Mesenchymal stem cell (in vitro differentiated cells and primary cell): ENCODE measurements around the gene DKKL1.

Experiments used
- DNase-seq: peaks from one replicate; pipeline ENCODE4 v3.0.0-alpha.2; 2013
- H2AFZ ChIP-seq: one replicate; pipeline ENCODE4 v1.6.1; 2013; ENCODE audit warnings: low read depth, mild to moderate bottlenecking, control low read depth, inconsistent platforms, low read length, moderate library complexity
- H2AK5ac ChIP-seq: 2 replicates; pipeline ENCODE4 v1.6.1; 2013; ENCODE audit warnings: low read length, moderate library complexity, mild to moderate bottlenecking, inconsistent platforms; ENCODE audit not compliant: severe bottlenecking
- H2BK120ac ChIP-seq: one replicate; pipeline ENCODE4 v1.6.1; 2013; ENCODE audit warnings: low read depth, mild to moderate bottlenecking, inconsistent platforms, low read length, moderate library complexity
- H2BK12ac ChIP-seq, 2 experiments: one replicate each; pipeline ENCODE4 v1.6.1; 2013; ENCODE audit warnings: inconsistent platforms in 2 of 2, low read length in 2 of 2, mild to moderate bottlenecking in 2 of 2, moderate library complexity in 2 of 2, control low read depth in 1 of 2
- H2BK15ac ChIP-seq: one replicate; pipeline ENCODE4 v1.6.1; 2013; ENCODE audit warnings: mild to moderate bottlenecking, low read depth, inconsistent platforms; ENCODE audit not compliant: poor library complexity, severe bottlenecking
- H2BK5ac ChIP-seq: 2 replicates; pipeline ENCODE4 v1.6.1; 2013; ENCODE audit warnings: low read depth, mild to moderate bottlenecking, low read length, control low read depth, inconsistent platforms; ENCODE audit not compliant: poor library complexity, severe bottlenecking
- H3K14ac ChIP-seq, 2 experiments: one replicate each; pipeline ENCODE4 v1.6.1; 2013; ENCODE audit warnings: inconsistent platforms in 2 of 2, low read length in 2 of 2, control low read depth in 1 of 2, mild to moderate bottlenecking in 1 of 2, moderate library complexity in 1 of 2
- H3K18ac ChIP-seq, 2 experiments: one replicate each; pipeline ENCODE4 v1.6.1; 2013; ENCODE audit warnings: inconsistent platforms in 2 of 2, low read length in 2 of 2, control low read depth in 1 of 2, low read depth in 1 of 2, mild to moderate bottlenecking in 1 of 2
- H3K23ac ChIP-seq, 2 experiments: one replicate each; pipeline ENCODE4 v1.6.1; 2013; ENCODE audit warnings: inconsistent platforms in 2 of 2, low read length in 2 of 2, mild to moderate bottlenecking in 2 of 2, moderate library complexity in 2 of 2, control low read depth in 1 of 2
- H3K27ac ChIP-seq: 2 replicates; pipeline ENCODE4 v1.5.1; 2013; ENCODE audit warnings: mild to moderate bottlenecking, moderate library complexity, low read length, control low read depth, inconsistent platforms; ENCODE audit not compliant: poor library complexity, severe bottlenecking
- H3K27me3 ChIP-seq, 2 experiments: 2 replicates each; pipeline versions ENCODE4 v1.6.1 to v1.7.0; 2013; ENCODE audit warnings: low read length in 2 of 2, mild to moderate bottlenecking in 2 of 2, moderate library complexity in 2 of 2, control low read depth in 1 of 2, inconsistent platforms in 1 of 2; ENCODE audit not compliant: control insufficient read depth in 1 of 2, insufficient read depth in 1 of 2
- H3K36me3 ChIP-seq, 2 experiments: 2 replicates each; pipeline versions ENCODE4 v1.6.1 to v1.7.0; 2013; ENCODE audit warnings: low read length in 2 of 2, control low read depth in 1 of 2, inconsistent platforms in 1 of 2, low read depth in 1 of 2, mild to moderate bottlenecking in 1 of 2; ENCODE audit not compliant: insufficient read depth in 2 of 2, control insufficient read depth in 1 of 2
- H3K4ac ChIP-seq, 2 experiments: one replicate each; pipeline ENCODE4 v1.6.1; 2013; ENCODE audit warnings: inconsistent platforms in 2 of 2, low read length in 2 of 2, mild to moderate bottlenecking in 2 of 2, moderate library complexity in 2 of 2, control low read depth in 1 of 2, low read depth in 1 of 2
- H3K4me1 ChIP-seq: 2 replicates; pipeline ENCODE4 v1.6.1; 2013; ENCODE audit warnings: low read depth, low read length, control low read depth; ENCODE audit not compliant: control insufficient read depth, insufficient read depth
- H3K4me2 ChIP-seq: 2 replicates; pipeline ENCODE4 v1.6.1; 2013; ENCODE audit warnings: low read length, mild to moderate bottlenecking, inconsistent platforms; ENCODE audit not compliant: poor library complexity, severe bottlenecking
- H3K4me3 ChIP-seq, 2 experiments: 2 replicates each; pipeline versions ENCODE4 v1.5.1 to v1.7.0; 2013; ENCODE audit warnings: low read length in 2 of 2, mild to moderate bottlenecking in 2 of 2, control low read depth in 1 of 2, low read depth in 1 of 2; ENCODE audit not compliant: insufficient read depth in 1 of 2
- H3K79me1 ChIP-seq: replicated peaks from 2 replicates; pipeline ENCODE4 v1.6.1; 2013; ENCODE audit warnings: mild to moderate bottlenecking, control low read depth, low read length, inconsistent platforms; ENCODE audit not compliant: poor library complexity, severe bottlenecking
- H3K9ac ChIP-seq: 2 replicates; pipeline ENCODE4 v1.7.0; 2013; ENCODE audit warnings: mild to moderate bottlenecking, low read length, moderate library complexity
- H3K9me3 ChIP-seq: 2 replicates; pipeline ENCODE4 v1.7.0; 2013; ENCODE audit warnings: mild to moderate bottlenecking, low read length; ENCODE audit not compliant: control insufficient read depth
- H4K8ac ChIP-seq: one replicate; pipeline ENCODE4 v1.6.1; 2013; ENCODE audit warnings: inconsistent platforms, mild to moderate bottlenecking, low read length, moderate library complexity
- H4K91ac ChIP-seq: one replicate; pipeline ENCODE4 v1.6.1; 2013; ENCODE audit warnings: mild to moderate bottlenecking, low read length, inconsistent platforms
- WGBS: methylation state at CpG from one replicate; pipeline ENCODE4 v1.1.7; 2013; ENCODE audit warnings: mixed read lengths; 5-methylcytosine and 5-hydroxymethylcytosine counted together

Gene DKKL1

DNA sequence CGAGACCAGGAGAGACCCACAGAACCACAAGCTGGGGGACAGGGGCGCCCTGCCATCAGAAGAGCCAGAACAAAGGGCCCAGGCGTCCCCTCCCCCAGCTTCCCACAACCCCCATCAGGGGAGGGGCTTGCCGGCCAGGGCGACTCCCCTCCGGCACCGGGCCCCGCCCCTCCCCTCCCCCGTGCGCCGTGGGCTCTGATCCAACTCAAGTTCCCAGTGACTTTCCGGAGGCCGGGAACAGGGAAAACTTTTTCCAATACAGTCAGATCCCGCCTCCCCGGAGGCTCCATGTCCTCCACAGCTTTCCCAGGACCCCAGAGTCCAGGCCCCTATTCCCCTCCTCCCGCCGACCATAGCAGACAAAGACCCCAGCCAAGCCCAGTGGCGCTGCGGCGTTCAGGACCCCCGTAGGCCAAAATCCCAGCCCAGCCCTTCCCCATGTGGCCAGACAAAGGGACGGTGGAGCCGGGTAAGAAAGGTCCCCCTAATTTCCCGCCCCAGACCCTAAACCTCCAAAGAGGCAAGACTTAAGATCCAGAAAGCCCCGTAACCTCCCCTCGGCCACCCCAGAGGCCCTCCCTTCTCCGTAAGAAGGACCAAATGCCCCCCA lies 2.1 kb upstream of the DKKL1 start:
- Histone ChIP-seq H3K4ac (peak overlapping the region; percentile 100), H2BK120ac (peak overlapping the region; percentile 97), H2AFZ (peak overlapping the region; percentile 23), H2BK12ac (peak overlapping the region; percentile 72 to 93), H3K23ac (peak overlapping the region in 1 of 2 experiments; percentile 75), H3K18ac (peak overlapping the region; percentile 92 to 100), H3K27me3 (no peaks in the 10 kb centered on the region), H3K14ac (peak overlapping the region in 1 of 2 experiments; percentile 98), H3K4me2 (peak overlapping the region; percentile 79), H3K79me1 (peaks cover 21% of the 10 kb centered on the region), H2AK5ac (peak overlapping the region; percentile 93), H4K91ac (peak overlapping the region; percentile 97), H3K9ac (peak overlapping the region; percentile 93), H3K36me3 (peaks cover 17 to 34% of the 10 kb centered on the region in 2 experiments), H3K4me3 (peak overlapping the region; percentile 83 to 90), H3K27ac (peak overlapping the region; percentile 96), H2BK5ac (peak overlapping the region; percentile 84), H2BK15ac (peak overlapping the region; percentile 94), H3K9me3 (no peaks in the 10 kb centered on the region), H4K8ac (peak overlapping the region; percentile 100), H3K4me1 (peaks cover 24% of the 10 kb centered on the region)
- DNase-seq: peak; percentile 93
- 0% methylated on average over 27 of the region's 27 CpGs for WGBS

GRCh38 chr19:49362048-49362928 lies 1.4 kb upstream of the DKKL1 start, which contains the start of gene TEAD2:
TEAD2 (minus strand) TSS chr19:49362416; CDS start chr19:49360075, 2,341 bp downstream.
- peak within 1 kb of the TSS; percentile 97 for H2BK120ac ChIP-seq
- peak within 1 kb of the TSS; percentile 84 for H2BK5ac ChIP-seq
- H2BK15ac ChIP-seq: peak within 1 kb of the TSS; percentile 94
- H3K14ac ChIP-seq: peak within 1 kb of the TSS; percentile 92 to 98
- H3K36me3 ChIP-seq: peaks cover 11 to 27% of the 10 kb centered on the region in 2 experiments
- H3K79me1 ChIP-seq: peaks cover 13% of the 10 kb centered on the region
- peak within 1 kb of the TSS; percentile 83 to 90 for H3K4me3 ChIP-seq
- H4K8ac ChIP-seq: peak within 1 kb of the TSS; percentile 100
- H2BK12ac ChIP-seq: peak within 1 kb of the TSS; percentile 72 to 93
- peak within 1 kb of the TSS; percentile 96 for H3K27ac ChIP-seq
- peak within 1 kb of the TSS; percentile 100 for H3K4ac ChIP-seq
- peak within 1 kb of the TSS; percentile 92 to 100 for H3K18ac ChIP-seq
- H3K27me3 ChIP-seq: no peaks in the 10 kb centered on the region
- peaks cover 17% of the 10 kb centered on the region for H3K4me1 ChIP-seq
- peak; percentile 78 for DNase-seq
- H3K4me2 ChIP-seq: peak within 1 kb of the TSS; percentile 79
- H3K9me3 ChIP-seq: no peaks in the 10 kb centered on the region
- H3K23ac ChIP-seq: peak within 1 kb of the TSS in 1 of 2 experiments; percentile 75
- peak within 1 kb of the TSS; percentile 93 for H3K9ac ChIP-seq
- H4K91ac ChIP-seq: peak within 1 kb of the TSS; percentile 97
- 1% methylated on average over 48 of the region's 52 CpGs for WGBS
- peak within 1 kb of the TSS; percentile 23 for H2AFZ ChIP-seq
- peak within 1 kb of the TSS; percentile 93 for H2AK5ac ChIP-seq

DNA sequence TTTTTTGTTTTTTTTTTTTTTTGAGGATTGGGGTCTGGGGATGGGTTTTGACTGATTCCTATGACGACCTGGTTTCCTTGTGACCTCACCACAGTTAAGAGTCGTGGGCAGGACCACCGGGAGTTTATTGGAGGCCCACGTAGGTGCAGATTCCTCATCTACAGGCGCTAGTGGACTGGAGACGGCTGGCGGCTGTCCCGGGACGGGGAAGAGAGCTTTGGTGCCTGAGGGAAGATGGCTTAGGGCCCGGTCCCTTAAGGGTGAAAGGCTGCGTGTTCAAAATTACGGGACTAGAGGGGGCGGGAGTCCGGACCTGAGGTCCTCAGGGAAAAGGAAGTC lies 779 bp upstream of the DKKL1 start:
- H3K4me1 ChIP-seq: peaks cover 16% of the 10 kb centered on the region
- H3K4me3 ChIP-seq: peak overlapping the region; percentile 44 to 90
- peak overlapping the region; percentile 83 for H3K27ac ChIP-seq
- peaks cover 6 to 21% of the 10 kb centered on the region in 2 experiments for H3K36me3 ChIP-seq
- peaks cover 9% of the 10 kb centered on the region for H3K79me1 ChIP-seq
- peak overlapping the region in 1 of 2 experiments; percentile 57 for H3K23ac ChIP-seq
- peak overlapping the region; percentile 35 for H2BK5ac ChIP-seq
- H2AK5ac ChIP-seq: no peak overlapping the region
- H4K8ac ChIP-seq: peak overlapping the region; percentile 62
- H3K9me3 ChIP-seq: no peaks in the 10 kb centered on the region
- H3K4ac ChIP-seq: peak overlapping the region; percentile 54 to 64
- H4K91ac ChIP-seq: no peak overlapping the region
- H3K27me3 ChIP-seq: no peaks in the 10 kb centered on the region
- H2BK120ac ChIP-seq: no peak overlapping the region
- no peak overlapping the region for H2BK12ac ChIP-seq
- WGBS: under 1% methylated on average over 14 of the region's 14 CpGs
- no peak overlapping the region for H2BK15ac ChIP-seq
- peak overlapping the region; percentile 75 for H3K4me2 ChIP-seq
- H3K18ac ChIP-seq: peak overlapping the region; percentile 40 to 52
- peak overlapping the region; percentile 93 for H3K9ac ChIP-seq
- DNase-seq: no peak
- peak overlapping the region in 1 of 2 experiments; percentile 9 for H3K14ac ChIP-seq
- no peak overlapping the region for H2AFZ ChIP-seq
